HG02840 (cell line): ENCODE measurements around the gene INS.

Source experiments
- ATAC-seq: cut with Tn5 transposase; IDR thresholded peaks from one replicate; pipeline ENCODE4 v1.9.1; 2021; ENCODE audit warnings: mild to moderate bottlenecking, moderate library complexity, moderate number of reproducible peaks; ENCODE audit not compliant: unreplicated experiment, low FRiP score

Gene INS

GRCh38 chr11:2160736-2161259 is at the start of gene INS:
Gene INS (minus strand): TSS chr11:2161209. CDS start chr11:2160971, 238 bp downstream.
- ATAC-seq: no peak

GRCh38 chr11:2210366-2211112 is 49.5 kb upstream of the INS start:
- no peak for ATAC-seq

GRCh38 chr11:2209900-2210321 is 48.9 kb upstream of the INS start:
- ATAC-seq: no peak

GRCh38 chr11:2209370-2209801 is 48.4 kb upstream of the INS start:
- no peak for ATAC-seq

GRCh38 chr11:2208691-2209369 is 47.8 kb upstream of the INS start:
- no peak for ATAC-seq

GRCh38 chr11:2207773-2208621 is 47.0 kb upstream of the INS start:
- ATAC-seq: no peak

GRCh38 chr11:2207212-2207611 is 46.2 kb upstream of the INS start:
- ATAC-seq: no peak

GRCh38 chr11:2205981-2206690 is 45.1 kb upstream of the INS start:
- ATAC-seq: no peak

GRCh38 chr11:2205214-2205720 is 44.3 kb upstream of the INS start:
- no peak for ATAC-seq

GRCh38 chr11:2204361-2205213 is 43.6 kb upstream of the INS start:
- ATAC-seq: no peak

- no peak for ATAC-seq
Observed at GRCh38 chr11:2203440-2204259, 42.6 kb upstream of the INS start.

- ATAC-seq: no peak
Observed at GRCh38 chr11:2202900-2203439, 42.0 kb upstream of the INS start.

GRCh38 chr11:2202071-2202899 is 41.3 kb upstream of the INS start:
- ATAC-seq: no peak

- ATAC-seq: no peak
Observed at GRCh38 chr11:2201542-2201941, 40.5 kb upstream of the INS start.

- no peak for ATAC-seq
Observed at GRCh38 chr11:2200957-2201519, 40.0 kb upstream of the INS start.

- no peak for ATAC-seq
Observed at GRCh38 chr11:2200536-2200935, 39.5 kb upstream of the INS start.
